Neural cell (in vitro differentiated cells): ENCODE measurements around the gene PRICKLE3. TPM values are rescaled to one million over a fixed set of nuclear protein-coding genes. Genes with fewer than 3 reads are reported as not detected.

Source experiments
- H2AFZ ChIP-seq: fragments of 200-600, 300-800 bp; sonication (generic), shearing (Covaris generic); 2 replicates; pipeline ENCODE4 v1.6.0; 2014; ENCODE audit warnings: low read depth, mild to moderate bottlenecking, antibody characterized with exemption, low read length, moderate library complexity
- H3F3A ChIP-seq: fragments of 200-600 bp; shearing (Covaris generic); 2 replicates; pipeline ENCODE4 v1.6.1; 2016; ENCODE audit warnings: mild to moderate bottlenecking, moderate library complexity, mixed read lengths, antibody characterized with exemption, low read length; ENCODE audit not compliant: insufficient read depth, poor library complexity, severe bottlenecking
- H3K27ac ChIP-seq: fragments of 200-600, 300-800 bp; sonication (generic), shearing (Covaris generic); 2 replicates; pipeline ENCODE4 v1.5.1; 2014; ENCODE audit warnings: mild to moderate bottlenecking, low read length, moderate library complexity
- H3K27me3 ChIP-seq: fragments of 300-800, 200-600 bp; sonication (generic), shearing (Covaris generic); 2 replicates; pipeline ENCODE4 v1.6.0; 2014; ENCODE audit warnings: mild to moderate bottlenecking, low read depth, low read length, moderate library complexity; ENCODE audit not compliant: insufficient read depth
- H3K36me3 ChIP-seq: fragments of 300-800, 200-600 bp; sonication (generic), shearing (Covaris generic); 2 replicates; pipeline ENCODE4 v1.5.1; 2014; ENCODE audit warnings: mild to moderate bottlenecking, antibody characterized with exemption, low read length, moderate library complexity; ENCODE audit not compliant: insufficient read depth
- H3K4me2 ChIP-seq: fragments of 300-800, 200-600 bp; sonication (generic), shearing (Covaris generic); 2 replicates; pipeline ENCODE4 v1.6.0; 2014; ENCODE audit warnings: mild to moderate bottlenecking, low read length
- H3K4me3 ChIP-seq: fragments of 300-800, 200-600 bp; sonication (generic), shearing (Covaris generic); 2 replicates; pipeline ENCODE4 v1.5.1; 2014; ENCODE audit warnings: mild to moderate bottlenecking, low read length, moderate library complexity
- H3K79me2 ChIP-seq: fragments of 200-600 bp; shearing (Covaris generic); replicated peaks from 2 replicates; pipeline ENCODE4 v1.6.0; 2014; ENCODE audit warnings: mild to moderate bottlenecking, low read length, moderate library complexity; ENCODE audit not compliant: insufficient read depth
- H3K9ac ChIP-seq: fragments of 300-800, 200-600 bp; sonication (generic), shearing (Covaris generic); 2 replicates; pipeline ENCODE4 v1.6.1; 2016; ENCODE audit warnings: mild to moderate bottlenecking, low read length, mixed read lengths
- H3K9me2 ChIP-seq: fragments of 200-600 bp; shearing (Covaris generic); 2 replicates; pipeline ENCODE4 v1.6.1; 2016; ENCODE audit warnings: mild to moderate bottlenecking, low read length, mixed read lengths; ENCODE audit not compliant: insufficient read depth
- H3K9me3 ChIP-seq: fragments of 200-600, 300-800 bp; sonication (generic), shearing (Covaris generic); 2 replicates; pipeline ENCODE4 v1.6.1; 2016; ENCODE audit warnings: mild to moderate bottlenecking, mixed run types, low read length, moderate library complexity, mixed read lengths
- H4K20me1 ChIP-seq: fragments of 200-600 bp; shearing (Covaris generic); 2 replicates; pipeline ENCODE4 v1.6.1; 2016; ENCODE audit warnings: mild to moderate bottlenecking, mixed run types; ENCODE audit not compliant: insufficient read depth
- EP300 ChIP-seq: fragments of 450-650 bp; conservative IDR thresholded peaks from 2 replicates; pipeline ENCODE4 v1.6.1; 2014; ENCODE audit warnings: antibody characterized with exemption, mild to moderate bottlenecking, moderate library complexity; ENCODE audit not compliant: poor library complexity, severe bottlenecking
- EZH2 ChIP-seq: fragments of 200-600, 300-800 bp; shearing (Covaris generic), sonication (generic); IDR thresholded peaks from 2 replicates; pipeline ENCODE4 v1.6.1; 2014; ENCODE audit warnings: antibody characterized with exemption, low read length, borderline replicate concordance, mild to moderate bottlenecking; ENCODE audit not compliant: insufficient read depth, poor library complexity, severe bottlenecking
- MXI1 ChIP-seq: fragments of 450-650 bp; conservative IDR thresholded peaks from 2 replicates; pipeline ENCODE4 v1.6.1; 2014; ENCODE audit warnings: antibody characterized with exemption, mild to moderate bottlenecking; ENCODE audit not compliant: poor library complexity, severe bottlenecking
- POLR2AphosphoS5 ChIP-seq: IDR thresholded peaks from 2 replicates; pipeline ENCODE4 v1.6.1; 2012
- RAD21 ChIP-seq: fragments of 450-650 bp; conservative IDR thresholded peaks from 2 replicates; pipeline ENCODE4 v1.6.1; 2014; ENCODE audit warnings: antibody characterized with exemption, mild to moderate bottlenecking, moderate library complexity
- SMC3 ChIP-seq: fragments of 450-650 bp; conservative IDR thresholded peaks from 2 replicates; pipeline ENCODE4 v1.6.1; 2014; ENCODE audit warnings: antibody characterized with exemption, mild to moderate bottlenecking, moderate library complexity; ENCODE audit not compliant: poor library complexity
- TAF1 ChIP-seq: IDR thresholded peaks from 2 replicates; pipeline ENCODE4 v1.6.1; 2012; ENCODE audit warnings: low read depth
- polyA plus RNA-seq: library from polyadenylated mRNA; depleted of rRNA; stranded (reverse); fragments of >200 nt; gene quantifications from 2 replicates; pipeline ENCODE4 v1.2.3, GENCODE V29; 2014
- TF ChIP-seq, protein P1 (sequence below): fragments of 450-650 bp; IDR thresholded peaks from 2 replicates; pipeline ENCODE4 v1.5.1; 2014; ENCODE audit warnings: antibody characterized with exemption, mild to moderate bottlenecking, moderate library complexity; ENCODE audit not compliant: poor library complexity, severe bottlenecking
- TF ChIP-seq, protein P2 (sequence below): IDR thresholded peaks from 2 replicates; pipeline ENCODE4 v1.6.1; 2012; ENCODE audit warnings: borderline replicate concordance

The PRICKLE3 gene
- polyA plus RNA-seq, 1 donor from 2014 or later: 0.45 TPM

DNA sequence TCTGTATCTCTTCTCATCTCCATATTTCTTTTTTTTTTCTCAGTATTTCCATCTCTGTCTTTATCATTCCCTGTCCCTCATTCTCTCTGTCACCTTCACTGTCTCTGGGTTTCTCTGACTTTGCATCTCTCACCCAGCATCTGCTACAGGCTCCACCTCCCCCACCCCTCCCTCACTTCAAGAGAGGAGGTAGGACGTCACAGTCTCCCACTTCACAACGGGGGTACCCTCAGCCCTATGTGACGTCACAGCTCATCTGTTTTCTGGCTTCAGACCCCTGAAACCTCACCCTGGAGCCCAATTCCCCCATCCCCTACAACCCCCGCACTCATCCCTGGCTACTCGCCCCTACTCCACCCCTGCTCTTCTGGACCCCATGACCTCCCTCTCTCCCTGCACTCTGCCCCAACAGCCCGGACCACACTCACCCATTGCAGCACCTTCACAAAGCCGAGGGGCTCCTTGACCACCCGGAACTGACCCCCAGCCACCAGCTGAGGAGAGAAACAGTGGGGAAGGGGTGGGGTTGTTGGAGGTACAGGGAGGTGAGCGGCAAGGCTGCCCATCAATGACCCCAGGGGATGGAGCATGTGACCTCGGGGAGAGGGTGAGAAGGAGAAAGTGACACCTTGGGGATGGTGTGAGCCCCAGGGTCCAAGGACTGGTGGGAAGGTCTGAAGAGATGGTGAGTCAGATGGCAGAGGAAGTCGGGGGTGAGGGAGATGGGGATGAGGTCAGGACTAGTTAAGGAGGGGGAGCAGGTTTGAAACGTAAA lies 12.6 kb upstream of the PRICKLE3 start:
- Histone ChIP-seq H3K4me3 (peak overlapping the region; percentile 81), H2AFZ (no peak overlapping the region), H3K79me2 (peaks cover 9% of the 10 kb centered on the region), H3K9ac (peak overlapping the region; percentile 93), H4K20me1 (no peaks in the 10 kb centered on the region), H3K9me3 (no peaks in the 10 kb centered on the region), H3K4me2 (peak overlapping the region; percentile 76), H3K9me2 (no peaks in the 10 kb centered on the region), H3K27me3 (no peaks in the 10 kb centered on the region), H3K27ac (peak overlapping the region; percentile 85), H3K36me3 (no peaks in the 10 kb centered on the region), H3F3A (no peaks in the 10 kb centered on the region)
- TF ChIP-seq, protein P1, sequence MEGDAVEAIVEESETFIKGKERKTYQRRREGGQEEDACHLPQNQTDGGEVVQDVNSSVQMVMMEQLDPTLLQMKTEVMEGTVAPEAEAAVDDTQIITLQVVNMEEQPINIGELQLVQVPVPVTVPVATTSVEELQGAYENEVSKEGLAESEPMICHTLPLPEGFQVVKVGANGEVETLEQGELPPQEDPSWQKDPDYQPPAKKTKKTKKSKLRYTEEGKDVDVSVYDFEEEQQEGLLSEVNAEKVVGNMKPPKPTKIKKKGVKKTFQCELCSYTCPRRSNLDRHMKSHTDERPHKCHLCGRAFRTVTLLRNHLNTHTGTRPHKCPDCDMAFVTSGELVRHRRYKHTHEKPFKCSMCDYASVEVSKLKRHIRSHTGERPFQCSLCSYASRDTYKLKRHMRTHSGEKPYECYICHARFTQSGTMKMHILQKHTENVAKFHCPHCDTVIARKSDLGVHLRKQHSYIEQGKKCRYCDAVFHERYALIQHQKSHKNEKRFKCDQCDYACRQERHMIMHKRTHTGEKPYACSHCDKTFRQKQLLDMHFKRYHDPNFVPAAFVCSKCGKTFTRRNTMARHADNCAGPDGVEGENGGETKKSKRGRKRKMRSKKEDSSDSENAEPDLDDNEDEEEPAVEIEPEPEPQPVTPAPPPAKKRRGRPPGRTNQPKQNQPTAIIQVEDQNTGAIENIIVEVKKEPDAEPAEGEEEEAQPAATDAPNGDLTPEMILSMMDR: no peak
- TF ChIP-seq SMC3 (no peak), TAF1 (no peak), POLR2AphosphoS5 (no peak), MXI1 (no peak), RAD21 (no peak), EP300 (no peak), EZH2 (no peak)
- TF ChIP-seq, protein P2, sequence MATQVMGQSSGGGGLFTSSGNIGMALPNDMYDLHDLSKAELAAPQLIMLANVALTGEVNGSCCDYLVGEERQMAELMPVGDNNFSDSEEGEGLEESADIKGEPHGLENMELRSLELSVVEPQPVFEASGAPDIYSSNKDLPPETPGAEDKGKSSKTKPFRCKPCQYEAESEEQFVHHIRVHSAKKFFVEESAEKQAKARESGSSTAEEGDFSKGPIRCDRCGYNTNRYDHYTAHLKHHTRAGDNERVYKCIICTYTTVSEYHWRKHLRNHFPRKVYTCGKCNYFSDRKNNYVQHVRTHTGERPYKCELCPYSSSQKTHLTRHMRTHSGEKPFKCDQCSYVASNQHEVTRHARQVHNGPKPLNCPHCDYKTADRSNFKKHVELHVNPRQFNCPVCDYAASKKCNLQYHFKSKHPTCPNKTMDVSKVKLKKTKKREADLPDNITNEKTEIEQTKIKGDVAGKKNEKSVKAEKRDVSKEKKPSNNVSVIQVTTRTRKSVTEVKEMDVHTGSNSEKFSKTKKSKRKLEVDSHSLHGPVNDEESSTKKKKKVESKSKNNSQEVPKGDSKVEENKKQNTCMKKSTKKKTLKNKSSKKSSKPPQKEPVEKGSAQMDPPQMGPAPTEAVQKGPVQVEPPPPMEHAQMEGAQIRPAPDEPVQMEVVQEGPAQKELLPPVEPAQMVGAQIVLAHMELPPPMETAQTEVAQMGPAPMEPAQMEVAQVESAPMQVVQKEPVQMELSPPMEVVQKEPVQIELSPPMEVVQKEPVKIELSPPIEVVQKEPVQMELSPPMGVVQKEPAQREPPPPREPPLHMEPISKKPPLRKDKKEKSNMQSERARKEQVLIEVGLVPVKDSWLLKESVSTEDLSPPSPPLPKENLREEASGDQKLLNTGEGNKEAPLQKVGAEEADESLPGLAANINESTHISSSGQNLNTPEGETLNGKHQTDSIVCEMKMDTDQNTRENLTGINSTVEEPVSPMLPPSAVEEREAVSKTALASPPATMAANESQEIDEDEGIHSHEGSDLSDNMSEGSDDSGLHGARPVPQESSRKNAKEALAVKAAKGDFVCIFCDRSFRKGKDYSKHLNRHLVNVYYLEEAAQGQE: no peak

DNA sequence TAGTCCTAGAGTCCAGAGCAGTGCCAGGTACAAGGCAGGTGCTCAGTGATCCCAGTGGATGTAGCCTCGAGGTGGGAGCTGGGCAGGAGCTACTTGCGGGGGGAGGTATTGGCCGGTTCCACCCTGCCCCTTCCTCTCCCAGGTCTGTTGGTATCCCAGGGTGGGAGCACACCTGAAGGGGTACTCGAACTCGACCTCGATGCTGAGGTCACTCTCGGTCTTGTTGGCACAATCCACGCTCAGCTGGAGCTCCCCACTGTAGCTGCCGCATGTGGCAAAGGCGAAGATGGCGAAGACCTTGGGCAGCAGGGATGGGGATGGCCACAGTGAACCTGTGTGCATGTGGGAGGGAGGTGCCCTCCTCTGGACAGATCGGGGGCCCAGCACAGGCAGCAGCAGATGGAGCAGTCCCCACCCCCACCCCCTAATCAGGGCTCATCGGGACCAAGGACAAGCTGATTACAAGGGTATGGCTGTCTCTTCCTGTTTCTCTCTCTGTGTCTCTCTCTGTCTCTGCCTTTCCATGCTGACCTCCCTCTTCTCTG lies 11.4 kb upstream of the PRICKLE3 start:
- H3K9me3 ChIP-seq: no peaks in the 10 kb centered on the region
- H3K4me3 ChIP-seq: peak overlapping the region; percentile 81
- no peak overlapping the region for H2AFZ ChIP-seq
- H3K4me2 ChIP-seq: peak overlapping the region; percentile 35
- no peaks in the 10 kb centered on the region for H3K9me2 ChIP-seq
- H3K9ac ChIP-seq: peak overlapping the region; percentile 93
- no peak overlapping the region for H3K27ac ChIP-seq
- no peaks in the 10 kb centered on the region for H3K36me3 ChIP-seq
- no peaks in the 10 kb centered on the region for H4K20me1 ChIP-seq
- no peak for TF ChIP-seq EZH2
- TF ChIP-seq MXI1: no peak
- no peak for TF ChIP-seq POLR2AphosphoS5
- TF ChIP-seq, protein P1: no peak
- TF ChIP-seq TAF1: no peak
- no peak for TF ChIP-seq RAD21
- TF ChIP-seq, protein P2: no peak
- TF ChIP-seq SMC3: no peak
- no peak for TF ChIP-seq EP300
- no peaks in the 10 kb centered on the region for H3F3A ChIP-seq
- H3K79me2 ChIP-seq: peaks cover 9% of the 10 kb centered on the region
- no peaks in the 10 kb centered on the region for H3K27me3 ChIP-seq
